K562 (cell line): Measurements from ENCODE around the gene VDAC2. TPM values are rescaled to one million over a fixed set of nuclear protein-coding genes. Genes with fewer than 3 reads are reported as not detected.

Source experiments
- BHLHE40 ChIP-seq: IDR thresholded peaks from 2 replicates; pipeline ENCODE4 v1.6.1; 2011; ENCODE audit warnings: low read length, improper control_type of control experiment
- C11orf30 ChIP-seq: fragments of 450-650 bp; IDR thresholded peaks from 2 replicates; pipeline ENCODE4 v1.6.1; 2016; ENCODE audit warnings: low read depth, mild to moderate bottlenecking
- CSDE1 ChIP-seq, 2 experiments: fragments of 450-650 bp; IDR thresholded peaks; 2 replicates each; pipeline ENCODE4 v1.6.1; 2016; ENCODE audit warnings: mild to moderate bottlenecking in 1 of 2
- DPF2 ChIP-seq: fragments of 450-650 bp; IDR thresholded peaks from 2 replicates; pipeline ENCODE4 v1.6.1; 2016
- E4F1 ChIP-seq: fragments of 250-450 bp; sonication (Bioruptor Pico); IDR thresholded peaks from 2 replicates; pipeline ENCODE4 v1.5.0; 2021; ENCODE audit warnings: mild to moderate bottlenecking, borderline replicate concordance
- EP400 ChIP-seq: fragments of 450-650 bp; IDR thresholded peaks from 2 replicates; pipeline ENCODE4 v1.6.1; 2017; ENCODE audit warnings: antibody characterized with exemption, mild to moderate bottlenecking, moderate library complexity
- GABPA ChIP-seq: fragments of 200-800 bp; sonication (Bioruptor generic); conservative IDR thresholded peaks from 2 replicates; pipeline ENCODE4 v1.6.1; 2016; ENCODE audit warnings: low read depth, missing genetic modification characterization, missing compliant biosample characterization
- IRF1 ChIP-seq: sonication (generic); formaldehyde crosslinking; IDR thresholded peaks from 2 replicates; pipeline ENCODE4 v1.8.0; 2022; ENCODE audit warnings: missing genetic modification reagents, mild to moderate bottlenecking, borderline replicate concordance
- KDM4B ChIP-seq, 2 experiments: fragments of 450-650 bp in 1 of 2; sonication (generic) in 1 of 2; IDR thresholded peaks; 2 replicates each; pipeline ENCODE4 v1.6.1; 2016 to 2017; ENCODE audit warnings: borderline replicate concordance in 2 of 2, antibody characterized with exemption in 1 of 2, low read depth in 1 of 2, mild to moderate bottlenecking in 1 of 2
- NRF1 ChIP-seq, 2 experiments: fragments of 450-650 bp; IDR thresholded peaks in 1 of 2; conservative IDR thresholded peaks in 1 of 2; 2 replicates each; pipeline ENCODE4 v1.6.1; 2014; ENCODE audit warnings: mild to moderate bottlenecking in 2 of 2
- PML ChIP-seq: IDR thresholded peaks from 2 replicates; pipeline ENCODE4 v1.6.1; 2012; ENCODE audit warnings: low read length, inconsistent platforms
- POLR2B ChIP-seq: fragments of 450-650 bp; IDR thresholded peaks from 2 replicates; pipeline ENCODE4 v1.6.1; 2018; ENCODE audit warnings: low read depth; ENCODE audit not compliant: partially characterized antibody
- SRF ChIP-seq, 2 experiments: fragments of 250-450, 450-650 bp in 1 of 2; sonication (Bioruptor Pico) in 1 of 2; sonication (generic) in 1 of 2; formaldehyde crosslinking; IDR thresholded peaks; 2 replicates each; pipeline versions ENCODE4 v1.5.0 to v1.5.1; 2020 to 2022; ENCODE audit warnings: mild to moderate bottlenecking in 1 of 2, missing genetic modification reagents in 1 of 2
- TAF7 ChIP-seq: fragments of 450-650 bp; IDR thresholded peaks from 2 replicates; pipeline ENCODE4 v1.6.1; 2016; ENCODE audit warnings: missing genetic modification characterization, missing compliant biosample characterization
- THRAP3 ChIP-seq: fragments of 450-650 bp; IDR thresholded peaks from 2 replicates; pipeline ENCODE4 v1.6.1; 2016; ENCODE audit warnings: mild to moderate bottlenecking, inconsistent platforms, borderline replicate concordance
- ZNF3 ChIP-seq: fragments of 250-450 bp; sonication (Bioruptor Pico); IDR thresholded peaks from 2 replicates; pipeline ENCODE4 v1.5.0; 2021; ENCODE audit warnings: mild to moderate bottlenecking, moderate library complexity
- ZNF589 ChIP-seq: fragments of 200-800 bp; sonication (Bioruptor generic); IDR thresholded peaks from 2 replicates; pipeline ENCODE4 v1.6.1; 2016; ENCODE audit warnings: low read depth, missing genetic modification characterization, missing compliant biosample characterization
- polyA plus RNA-seq, 8 experiments: library from polyadenylated mRNA; depleted of rRNA in 4 of 8; stranded (reverse) in 5 of 8; unstranded in 3 of 8; fragments of >200 nt; fragmentation: Nextera tagmentation in 2 of 8; fragmentation: Illumina TruSeq in 1 of 8; extraction: Ambion mirVana in 2 of 8; extraction: Trizol in 1 of 8; gene quantifications; 2 replicates each; pipeline versions ENCODE4 v1.2.1 to v1.2.3, GENCODE V29; 2011 to 2014; ENCODE audit warnings: inconsistent platforms in 1 of 8, missing spikeins in 1 of 8
- total RNA-seq, 7 experiments: library from RNA; depleted of rRNA in 6 of 7; stranded (reverse); fragments of >200 nt in 6 of 7; fragmentation: Illumina TruSeq in 2 of 7; extraction: Trizol in 2 of 7; gene quantifications; 2 replicates each; pipeline versions ENCODE4 v1.2.1 to v1.2.3, GENCODE V29; 2011 to 2021; ENCODE audit warnings: low replicate concordance in 1 of 7
- TF ChIP-seq, protein P1 (sequence below): sonication (generic); formaldehyde crosslinking; IDR thresholded peaks from 2 replicates; pipeline ENCODE4 v1.8.0; 2022; ENCODE audit warnings: missing genetic modification reagents, mild to moderate bottlenecking, borderline replicate concordance
- TF ChIP-seq, protein P2 (sequence below): sonication (generic); formaldehyde crosslinking; IDR thresholded peaks from 2 replicates; pipeline ENCODE4 v1.8.0; 2023; ENCODE audit warnings: mild to moderate bottlenecking, missing genetic modification reagents

VDAC2 gene
- total and polyA plus RNA-seq, 9 of the 15 experiments (the other 6 are each of a cell fraction or from before 2014, with no cell fraction given), result 139 to 450 (median 250) TPM

DNA sequence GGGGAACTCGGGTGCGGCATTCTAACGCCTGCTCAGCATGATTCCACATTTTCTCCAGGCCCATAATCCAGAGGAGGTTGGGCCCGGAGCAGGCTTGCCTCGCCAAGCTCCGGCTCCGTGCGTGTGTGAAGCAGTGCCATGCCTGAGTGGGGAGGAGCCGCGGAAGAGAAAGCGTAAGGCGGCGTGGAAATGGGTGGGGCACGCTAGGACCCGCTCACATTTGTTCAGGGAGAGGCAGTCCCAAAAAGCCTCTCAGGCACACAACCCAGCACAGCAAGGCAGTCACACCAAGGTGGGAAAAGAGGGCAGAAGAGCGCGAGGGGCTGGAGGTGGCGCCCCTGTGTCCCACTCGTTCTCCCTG, 695 bp upstream of the VDAC2 start (continued):
- TF ChIP-seq SRF (CRISPR knock-in tag; IDR thresholded peaks at IDR 0.05), result no peak
- no peak for TF ChIP-seq EP400
- TF ChIP-seq E4F1 (CRISPR knock-in tag), result 0 out of 2 replicates have a peak, but pooled peaks have one; percentile 76
- no peak for TF ChIP-seq PML
- peak; percentile 28; the same call in 1 of the 2 replicates for TF ChIP-seq BHLHE40
- no peak for TF ChIP-seq IRF1 (CRISPR knock-in tag)
- TF ChIP-seq THRAP3, result no peak
- 0 out of 2 replicates have a peak, but pooled peaks have one; percentile 27 for TF ChIP-seq GABPA (tag)
- TF ChIP-seq ZNF589 (CRISPR knock-in tag), result peak; percentile 92; the same call in 1 of the 2 replicates
- TF ChIP-seq CSDE1 (IDR thresholded peaks at IDR 0.05), result no peak
- TF ChIP-seq POLR2B, result peak; percentile 59
- peak; percentile 76 for TF ChIP-seq C11orf30
- peak; percentile 81 for TF ChIP-seq DPF2
- peak; percentile 81 for TF ChIP-seq TAF7 (tag)
- TF ChIP-seq, protein P1, sequence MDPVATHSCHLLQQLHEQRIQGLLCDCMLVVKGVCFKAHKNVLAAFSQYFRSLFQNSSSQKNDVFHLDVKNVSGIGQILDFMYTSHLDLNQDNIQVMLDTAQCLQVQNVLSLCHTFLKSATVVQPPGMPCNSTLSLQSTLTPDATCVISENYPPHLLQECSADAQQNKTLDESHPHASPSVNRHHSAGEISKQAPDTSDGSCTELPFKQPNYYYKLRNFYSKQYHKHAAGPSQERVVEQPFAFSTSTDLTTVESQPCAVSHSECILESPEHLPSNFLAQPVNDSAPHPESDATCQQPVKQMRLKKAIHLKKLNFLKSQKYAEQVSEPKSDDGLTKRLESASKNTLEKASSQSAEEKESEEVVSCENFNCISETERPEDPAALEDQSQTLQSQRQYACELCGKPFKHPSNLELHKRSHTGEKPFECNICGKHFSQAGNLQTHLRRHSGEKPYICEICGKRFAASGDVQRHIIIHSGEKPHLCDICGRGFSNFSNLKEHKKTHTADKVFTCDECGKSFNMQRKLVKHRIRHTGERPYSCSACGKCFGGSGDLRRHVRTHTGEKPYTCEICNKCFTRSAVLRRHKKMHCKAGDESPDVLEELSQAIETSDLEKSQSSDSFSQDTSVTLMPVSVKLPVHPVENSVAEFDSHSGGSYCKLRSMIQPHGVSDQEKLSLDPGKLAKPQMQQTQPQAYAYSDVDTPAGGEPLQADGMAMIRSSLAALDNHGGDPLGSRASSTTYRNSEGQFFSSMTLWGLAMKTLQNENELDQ (CRISPR knock-in tag), result no peak
- TF ChIP-seq ZNF3 (CRISPR knock-in tag), result no peak
- TF ChIP-seq, protein P2, sequence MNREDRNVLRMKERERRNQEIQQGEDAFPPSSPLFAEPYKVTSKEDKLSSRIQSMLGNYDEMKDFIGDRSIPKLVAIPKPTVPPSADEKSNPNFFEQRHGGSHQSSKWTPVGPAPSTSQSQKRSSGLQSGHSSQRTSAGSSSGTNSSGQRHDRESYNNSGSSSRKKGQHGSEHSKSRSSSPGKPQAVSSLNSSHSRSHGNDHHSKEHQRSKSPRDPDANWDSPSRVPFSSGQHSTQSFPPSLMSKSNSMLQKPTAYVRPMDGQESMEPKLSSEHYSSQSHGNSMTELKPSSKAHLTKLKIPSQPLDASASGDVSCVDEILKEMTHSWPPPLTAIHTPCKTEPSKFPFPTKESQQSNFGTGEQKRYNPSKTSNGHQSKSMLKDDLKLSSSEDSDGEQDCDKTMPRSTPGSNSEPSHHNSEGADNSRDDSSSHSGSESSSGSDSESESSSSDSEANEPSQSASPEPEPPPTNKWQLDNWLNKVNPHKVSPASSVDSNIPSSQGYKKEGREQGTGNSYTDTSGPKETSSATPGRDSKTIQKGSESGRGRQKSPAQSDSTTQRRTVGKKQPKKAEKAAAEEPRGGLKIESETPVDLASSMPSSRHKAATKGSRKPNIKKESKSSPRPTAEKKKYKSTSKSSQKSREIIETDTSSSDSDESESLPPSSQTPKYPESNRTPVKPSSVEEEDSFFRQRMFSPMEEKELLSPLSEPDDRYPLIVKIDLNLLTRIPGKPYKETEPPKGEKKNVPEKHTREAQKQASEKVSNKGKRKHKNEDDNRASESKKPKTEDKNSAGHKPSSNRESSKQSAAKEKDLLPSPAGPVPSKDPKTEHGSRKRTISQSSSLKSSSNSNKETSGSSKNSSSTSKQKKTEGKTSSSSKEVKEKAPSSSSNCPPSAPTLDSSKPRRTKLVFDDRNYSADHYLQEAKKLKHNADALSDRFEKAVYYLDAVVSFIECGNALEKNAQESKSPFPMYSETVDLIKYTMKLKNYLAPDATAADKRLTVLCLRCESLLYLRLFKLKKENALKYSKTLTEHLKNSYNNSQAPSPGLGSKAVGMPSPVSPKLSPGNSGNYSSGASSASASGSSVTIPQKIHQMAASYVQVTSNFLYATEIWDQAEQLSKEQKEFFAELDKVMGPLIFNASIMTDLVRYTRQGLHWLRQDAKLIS, result peak; percentile 84; the same call in 1 of the 2 replicates
- 0 out of 4 replicates have a peak, but pooled peaks of 1 of the 2 experiments have one; percentile 18 for TF ChIP-seq NRF1 (conservative IDR thresholded peaks at IDR 0.05 in 1 of 2, IDR thresholded peaks at IDR 0.05 in 1 of 2)
- TF ChIP-seq KDM4B (IDR thresholded peaks at IDR 0.05; ENCODE audit: borderline replicate concordance in 2 of 2, low read depth in 1 of 2), result no peak; a peak in 1 of 4 replicates
